ENCODE data around the gene KCNE5. TPM values are rescaled to one million over a fixed set of nuclear protein-coding genes. Genes with fewer than 3 reads are reported as not detected.

KCNE5 gene
- total RNA-seq, 1 experiment from 2014 or later = 3.7 TPM

DNA sequence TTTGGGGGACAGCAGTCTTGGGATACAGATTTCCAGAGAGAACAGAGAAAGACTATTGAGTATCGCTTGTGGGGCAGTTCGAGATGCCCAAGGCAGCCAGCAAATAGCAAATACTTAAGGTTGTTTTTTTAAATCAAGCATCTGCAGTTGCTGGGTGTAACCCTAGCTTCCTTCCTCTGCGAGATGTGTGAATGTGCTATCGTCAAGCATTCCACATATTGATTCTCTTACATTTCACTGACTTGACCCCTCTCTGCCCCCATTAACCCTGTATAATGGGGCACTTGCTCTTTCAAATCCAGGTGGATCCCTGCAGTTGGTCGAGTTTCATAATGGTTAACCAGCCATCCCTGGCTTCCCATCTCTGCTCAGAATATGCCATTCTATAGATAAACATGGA, 23.5 kb downstream of the KCNE5 start:
- Histone ChIP-seq H3K27me3 (ENCODE audit: insufficient read depth, low read length) (no peaks in the 10 kb centered on the region), H3K4ac (ENCODE audit: low read depth, low read length) (no peak overlapping the region), H4K8ac (replicated peaks; ENCODE audit: insufficient read length, low read depth, low read length) (no peak overlapping the region), H3K9ac (ENCODE audit: extremely low read depth, insufficient read length, low read length) (no peak overlapping the region), H2BK120ac (ENCODE audit: low read depth, low read length, poor library complexity, severe bottlenecking) (no peak overlapping the region), H4K20me1 (ENCODE audit: control insufficient read depth, insufficient read depth, insufficient read length) (no peaks in the 10 kb centered on the region), H2AFZ (ENCODE audit: low read length) (no peak overlapping the region), H2BK20ac (ENCODE audit: low read depth, low read length, poor library complexity, severe bottlenecking) (no peak overlapping the region), H2BK12ac (ENCODE audit: insufficient read length, low read depth, low read length) (no peak overlapping the region), H3K23me2 (ENCODE audit: insufficient read length, low read depth, low read length, poor library complexity, severe bottlenecking) (no peaks in the 10 kb centered on the region), H4K5ac (ENCODE audit: insufficient read length, low read depth, low read length) (no peak overlapping the region), H4K91ac (ENCODE audit: insufficient read length, low read depth, low read length) (no peak overlapping the region), H3K4me1 (ENCODE audit: insufficient read depth, low read length) (no peaks in the 10 kb centered on the region), H3K79me2 (ENCODE audit: insufficient read depth, low read length) (no peaks in the 10 kb centered on the region), H3T11ph (ENCODE audit: low read length) (no peak overlapping the region), H3K27ac (ENCODE audit: insufficient read length, low read depth, low read length) (no peak overlapping the region), H2AK5ac (ENCODE audit: insufficient read length, low read length) (no peak overlapping the region), H2BK15ac (ENCODE audit: low read depth, low read length) (no peak overlapping the region), H3K56ac (ENCODE audit: insufficient read length, low read depth, low read length) (no peak overlapping the region), H3K14ac (ENCODE audit: insufficient read depth, low read length) (no peak overlapping the region), H3K18ac (ENCODE audit: insufficient read length, low read depth, low read length) (no peak overlapping the region), H3K79me1 (ENCODE audit: insufficient read depth, low read depth, low read length, poor library complexity, severe bottlenecking) (no peaks in the 10 kb centered on the region), H2BK5ac (ENCODE audit: insufficient read length, low read length) (no peak overlapping the region), H3K9me3 (ENCODE audit: control insufficient read depth, low read depth, low read length) (no peaks in the 10 kb centered on the region), H3K23ac (ENCODE audit: insufficient read length, low read depth, low read length) (no peak overlapping the region), H3K4me2 (ENCODE audit: insufficient read depth, insufficient read length, low read length) (no peak overlapping the region)
- H3K4me3 Mint-ChIP-seq = no peak overlapping the region
- DNase-seq = no peak
- no peaks in the 10 kb centered on the region for H3K36me3 Mint-ChIP-seq (ENCODE audit: insufficient read depth in 1 of 3, low read depth in 3 of 3)
- H3K9me3 Mint-ChIP-seq = peaks cover 0 to 2% of the 10 kb centered on the region in 2 experiments; a peak in 3 of 5 replicates
- peaks cover 19% of the 10 kb centered on the region for H3K27me3 Mint-ChIP-seq (ENCODE audit: low read depth)
- peaks cover 14 to 32% of the 10 kb centered on the region in 2 experiments for H3K4me1 Mint-ChIP-seq
- no peak overlapping the region for H3K27ac Mint-ChIP-seq
- TF ChIP-seq, protein P1, sequence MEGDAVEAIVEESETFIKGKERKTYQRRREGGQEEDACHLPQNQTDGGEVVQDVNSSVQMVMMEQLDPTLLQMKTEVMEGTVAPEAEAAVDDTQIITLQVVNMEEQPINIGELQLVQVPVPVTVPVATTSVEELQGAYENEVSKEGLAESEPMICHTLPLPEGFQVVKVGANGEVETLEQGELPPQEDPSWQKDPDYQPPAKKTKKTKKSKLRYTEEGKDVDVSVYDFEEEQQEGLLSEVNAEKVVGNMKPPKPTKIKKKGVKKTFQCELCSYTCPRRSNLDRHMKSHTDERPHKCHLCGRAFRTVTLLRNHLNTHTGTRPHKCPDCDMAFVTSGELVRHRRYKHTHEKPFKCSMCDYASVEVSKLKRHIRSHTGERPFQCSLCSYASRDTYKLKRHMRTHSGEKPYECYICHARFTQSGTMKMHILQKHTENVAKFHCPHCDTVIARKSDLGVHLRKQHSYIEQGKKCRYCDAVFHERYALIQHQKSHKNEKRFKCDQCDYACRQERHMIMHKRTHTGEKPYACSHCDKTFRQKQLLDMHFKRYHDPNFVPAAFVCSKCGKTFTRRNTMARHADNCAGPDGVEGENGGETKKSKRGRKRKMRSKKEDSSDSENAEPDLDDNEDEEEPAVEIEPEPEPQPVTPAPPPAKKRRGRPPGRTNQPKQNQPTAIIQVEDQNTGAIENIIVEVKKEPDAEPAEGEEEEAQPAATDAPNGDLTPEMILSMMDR (conservative IDR thresholded peaks at IDR 0.05) = no peak
- WGBS (ENCODE audit: extremely low coverage, insufficient read length, low lambda C conversion rate) = no CpG with 5 or more reads among the region's 5 CpGs

Data from H9 (cell line).